SK-N-SH (cell line): ENCODE results near the gene VRK2.

Source experiments
- CHD2 ChIP-seq: fragments of 150-350 bp; IDR thresholded peaks from 2 replicates; pipeline ENCODE4 v1.6.1; 2018; ENCODE audit warnings: low read length; ENCODE audit not compliant: partially characterized antibody
- ELF1 ChIP-seq: IDR thresholded peaks from 2 replicates; pipeline ENCODE4 v1.4.0; 2012
- EZH2phosphoT487 ChIP-seq: fragments of 200-600 bp; sonication (generic); IDR thresholded peaks from 2 replicates; pipeline ENCODE4 v1.6.1; 2017; ENCODE audit warnings: low read depth, mixed run types, mild to moderate bottlenecking, antibody characterized with exemption, moderate library complexity, borderline replicate concordance
- FOSL2 ChIP-seq: IDR thresholded peaks from 2 replicates; pipeline ENCODE4 v1.4.0; 2012; ENCODE audit warnings: low read depth, mild to moderate bottlenecking, moderate library complexity, borderline replicate concordance
- JUND ChIP-seq: IDR thresholded peaks from 2 replicates; pipeline ENCODE4 v1.4.0; 2012
- MAX ChIP-seq: IDR thresholded peaks from 2 replicates; pipeline ENCODE4 v1.4.0; 2012; ENCODE audit warnings: low read depth
- NFIC ChIP-seq: IDR thresholded peaks from 2 replicates; pipeline ENCODE4 v1.4.0; 2012; ENCODE audit warnings: borderline replicate concordance
- NRF1 ChIP-seq: IDR thresholded peaks from 2 replicates; pipeline ENCODE4 v1.6.1; 2012; ENCODE audit warnings: low read depth, mild to moderate bottlenecking, low read length
- POLR2AphosphoS5 ChIP-seq: IDR thresholded peaks from 2 replicates; pipeline ENCODE4 v1.6.1; 2012; ENCODE audit warnings: low read depth, low read length
- RAD21 ChIP-seq: IDR thresholded peaks from 2 replicates; pipeline ENCODE4 v1.6.1; 2012; ENCODE audit warnings: mild to moderate bottlenecking, low read length
- SIN3A ChIP-seq: IDR thresholded peaks from 2 replicates; pipeline ENCODE4 v1.6.1; 2012; ENCODE audit warnings: low read depth, mild to moderate bottlenecking, low read length, moderate library complexity, borderline replicate concordance
- TEAD4 ChIP-seq: IDR thresholded peaks from 2 replicates; pipeline ENCODE4 v1.4.0; 2012; ENCODE audit warnings: mild to moderate bottlenecking, borderline replicate concordance; ENCODE audit not compliant: insufficient read depth
- TF ChIP-seq, protein P1 (sequence below): fragments of 200-600 bp; sonication (generic); IDR thresholded peaks from 2 replicates; pipeline ENCODE4 v1.6.1; 2017; ENCODE audit warnings: antibody characterized with exemption, mild to moderate bottlenecking, moderate library complexity

DNA sequence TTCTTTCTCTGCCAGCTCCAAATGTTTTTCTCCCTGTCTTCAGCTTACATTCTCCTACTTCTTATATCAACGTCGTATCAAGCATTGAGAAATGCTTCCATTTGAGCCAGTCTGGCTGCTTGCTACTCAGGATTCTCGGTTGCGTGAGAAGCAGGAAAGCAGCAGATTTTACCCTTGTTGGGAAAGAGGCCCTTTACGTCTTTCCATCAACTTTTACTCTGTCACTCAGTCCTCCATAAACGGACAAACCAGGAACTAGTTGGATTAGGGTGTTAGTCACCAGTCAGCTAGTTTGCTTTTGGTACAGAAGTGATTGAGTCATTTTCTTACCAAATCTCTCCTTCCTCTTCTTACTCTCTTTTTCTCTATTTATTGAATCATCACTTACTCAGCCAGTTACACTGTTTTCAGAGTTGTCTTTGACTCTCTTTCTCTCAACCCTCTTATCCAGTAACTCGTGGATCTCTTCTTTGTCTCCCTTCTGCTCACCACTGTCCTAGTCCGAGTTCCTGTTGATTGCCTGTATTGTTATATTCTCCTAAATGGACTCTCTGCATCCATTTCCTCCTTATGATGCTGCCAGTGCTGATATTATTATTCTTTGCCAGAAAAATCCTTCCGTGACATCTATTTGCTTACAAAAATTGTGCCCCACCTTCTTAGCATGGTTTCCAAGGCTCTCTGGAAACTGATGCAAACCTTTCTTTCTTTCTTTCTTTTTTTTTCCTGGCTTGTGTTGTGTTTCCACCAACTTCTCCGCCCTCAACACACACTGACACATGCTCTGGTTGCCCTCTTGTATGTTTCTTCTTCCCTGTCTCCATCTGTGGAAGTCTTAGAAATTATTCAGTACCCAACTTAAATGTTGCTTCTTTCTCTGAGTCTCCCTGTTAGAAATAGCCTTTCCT lies 61.5 kb downstream of the VRK2 start:
- TF ChIP-seq JUND (no peak), MAX (no peak), SIN3A (no peak), NFIC (no peak), CHD2 (no peak), EZH2phosphoT487 (no peak), POLR2AphosphoS5 (no peak), FOSL2 (peak; percentile 26; the same call in 1 of the 2 replicates), NRF1 (no peak), RAD21 (no peak), TEAD4 (no peak), ELF1 (no peak)
- TF ChIP-seq, protein P1, sequence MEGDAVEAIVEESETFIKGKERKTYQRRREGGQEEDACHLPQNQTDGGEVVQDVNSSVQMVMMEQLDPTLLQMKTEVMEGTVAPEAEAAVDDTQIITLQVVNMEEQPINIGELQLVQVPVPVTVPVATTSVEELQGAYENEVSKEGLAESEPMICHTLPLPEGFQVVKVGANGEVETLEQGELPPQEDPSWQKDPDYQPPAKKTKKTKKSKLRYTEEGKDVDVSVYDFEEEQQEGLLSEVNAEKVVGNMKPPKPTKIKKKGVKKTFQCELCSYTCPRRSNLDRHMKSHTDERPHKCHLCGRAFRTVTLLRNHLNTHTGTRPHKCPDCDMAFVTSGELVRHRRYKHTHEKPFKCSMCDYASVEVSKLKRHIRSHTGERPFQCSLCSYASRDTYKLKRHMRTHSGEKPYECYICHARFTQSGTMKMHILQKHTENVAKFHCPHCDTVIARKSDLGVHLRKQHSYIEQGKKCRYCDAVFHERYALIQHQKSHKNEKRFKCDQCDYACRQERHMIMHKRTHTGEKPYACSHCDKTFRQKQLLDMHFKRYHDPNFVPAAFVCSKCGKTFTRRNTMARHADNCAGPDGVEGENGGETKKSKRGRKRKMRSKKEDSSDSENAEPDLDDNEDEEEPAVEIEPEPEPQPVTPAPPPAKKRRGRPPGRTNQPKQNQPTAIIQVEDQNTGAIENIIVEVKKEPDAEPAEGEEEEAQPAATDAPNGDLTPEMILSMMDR: no peak
